Mesodermal cell (in vitro differentiated cells): ENCODE data around the gene ZNF414. TPM values are rescaled to one million over a fixed set of nuclear protein-coding genes. Genes with fewer than 3 reads are reported as not detected.
A peak's percentile ranks its signal among the peaks of the same experiment; 100 is the strongest.
"Not testable (repeated sequence)": the region's sequence is repeated elsewhere in the genome, so short reads cannot be mapped to it uniquely, and the experiment has no call there.

ENCODE experiments used
- H3K27ac ChIP-seq: 2 replicates; pipeline ENCODE4 v1.7.0; 2013; ENCODE audit warnings: mild to moderate bottlenecking, low read depth, low read length, moderate library complexity; ENCODE audit not compliant: severe bottlenecking
- H3K36me3 ChIP-seq: 2 replicates; pipeline ENCODE4 v1.7.1; 2013; ENCODE audit warnings: mild to moderate bottlenecking, low read length, moderate library complexity; ENCODE audit not compliant: control insufficient read depth, insufficient read depth
- H3K4me1 ChIP-seq: one replicate; pipeline ENCODE4 v1.7.1; 2013; ENCODE audit warnings: mild to moderate bottlenecking, low read length; ENCODE audit not compliant: insufficient read depth, control insufficient read depth, poor library complexity, severe bottlenecking
- H3K4me3 ChIP-seq: 2 replicates; pipeline ENCODE4 v1.7.0; 2013; ENCODE audit warnings: low read length, control low read depth, mild to moderate bottlenecking; ENCODE audit not compliant: insufficient read depth, poor library complexity, severe bottlenecking; ENCODE audit errors: extremely low read depth
- H3K9me3 ChIP-seq: 2 replicates; pipeline ENCODE4 v1.7.1; 2013; ENCODE audit warnings: mild to moderate bottlenecking, low read length, moderate library complexity; ENCODE audit not compliant: control insufficient read depth
- WGBS, 2 experiments: methylation state at CpG; one replicate each; pipeline ENCODE4 v1.1.5; 2013; ENCODE audit warnings: missing lambda C conversion rate in 2 of 2; ENCODE audit not compliant: insufficient coverage in 2 of 2; 5-methylcytosine and 5-hydroxymethylcytosine counted together
- polyA plus RNA-seq, 2 experiments: library from polyadenylated mRNA; stranded (reverse); fragments of 50-300 nt; gene quantifications; one replicate each; pipeline ENCODE4 v1.2.3, GENCODE V29; 2013

Gene ZNF414
- 18.8 TPM for polyA plus RNA-seq (2013, experiment 1 of 2)
- 16.3 TPM for polyA plus RNA-seq (2013, experiment 2 of 2)

GRCh38 chr19:8513687-8514504 lies at the start of gene ZNF414:
TSS of gene ZNF414 (minus strand) at chr19:8514167. CDS start at chr19:8514046, 121 bp downstream.
- no peaks in the 10 kb centered on the region for H3K9me3 ChIP-seq
- H3K36me3 ChIP-seq: peaks cover 4% of the 10 kb centered on the region
- H3K4me1 ChIP-seq: peaks cover 19% of the 10 kb centered on the region
- peak within 1 kb of the TSS; percentile 95 for H3K27ac ChIP-seq
- peak within 1 kb of the TSS; percentile 58 for H3K4me3 ChIP-seq
- 4 to 8% methylated on average over 36 to 65 of the region's 70 CpGs for WGBS, 2 experiments

GRCh38 chr19:8561075-8561764 lies 47.3 kb upstream of the ZNF414 start:
- Histone ChIP-seq H3K9me3 (no peaks in the 10 kb centered on the region), H3K36me3 (no peaks in the 10 kb centered on the region), H3K4me3 (no peak overlapping the region), H3K4me1 (no peaks in the 10 kb centered on the region), H3K27ac (no peak overlapping the region)
- WGBS, 2 experiments: 56 to 74% methylated on average over 1 to 2 of the region's 2 CpGs

- WGBS, 2 experiments: 81 to 88% methylated on average over 1 to 2 of the region's 2 CpGs
- Histone ChIP-seq H3K4me1 (no peaks in the 10 kb centered on the region), H3K4me3 (no peak overlapping the region), H3K9me3 (no peaks in the 10 kb centered on the region), H3K36me3 (no peaks in the 10 kb centered on the region), H3K27ac (no peak overlapping the region)
Observed at GRCh38 chr19:8558325-8558724, 44.4 kb upstream of the ZNF414 start.

GRCh38 chr19:8557642-8558238 lies 43.8 kb upstream of the ZNF414 start:
- Histone ChIP-seq H3K27ac (no peak overlapping the region), H3K4me1 (no peaks in the 10 kb centered on the region), H3K9me3 (no peaks in the 10 kb centered on the region), H3K36me3 (no peaks in the 10 kb centered on the region), H3K4me3 (no peak overlapping the region)
- whole genome bisulfite sequencing, 2 experiments: 82 to 84% methylated on average over 4 to 5 of the region's 6 CpGs

GRCh38 chr19:8553729-8554128 lies 39.8 kb upstream of the ZNF414 start:
- not testable (repeated sequence) for H3K36me3 ChIP-seq, H3K27ac ChIP-seq, H3K4me3 ChIP-seq, H3K9me3 ChIP-seq, H3K4me1 ChIP-seq
- 92% methylated on average over 2 to 6 of the region's 7 CpGs for WGBS, 2 experiments

GRCh38 chr19:8552810-8553209 lies 38.8 kb upstream of the ZNF414 start:
- H3K4me3 ChIP-seq: no peak overlapping the region
- 83 to 89% methylated on average over 9 to 10 of the region's 10 CpGs for WGBS, 2 experiments
- H3K36me3 ChIP-seq: peaks cover 6% of the 10 kb centered on the region

GRCh38 chr19:8550070-8550469 lies 36.1 kb upstream of the ZNF414 start:
- Histone ChIP-seq H3K36me3 (peaks cover 20% of the 10 kb centered on the region), H3K27ac (no peak overlapping the region), H3K4me1 (no peaks in the 10 kb centered on the region), H3K9me3 (no peaks in the 10 kb centered on the region), H3K4me3 (no peak overlapping the region)
- WGBS, 2 experiments: 95% methylated on average over 12 to 15 of the region's 15 CpGs

More at GRCh38 chr19:8552810-8553209, 38.8 kb upstream of the ZNF414 start:
- H3K27ac ChIP-seq: no peak overlapping the region
- no peaks in the 10 kb centered on the region for H3K9me3 ChIP-seq
- H3K4me1 ChIP-seq: no peaks in the 10 kb centered on the region

GRCh38 chr19:8545743-8546142 lies 31.8 kb upstream of the ZNF414 start:
- H3K9me3 ChIP-seq: no peaks in the 10 kb centered on the region
- H3K4me1 ChIP-seq: no peaks in the 10 kb centered on the region
- no peak overlapping the region for H3K4me3 ChIP-seq
- H3K27ac ChIP-seq: no peak overlapping the region
- peaks cover 23% of the 10 kb centered on the region for H3K36me3 ChIP-seq
- 94 to 100% methylated on average over 3 of the region's 8 CpGs for WGBS, 2 experiments

- Histone ChIP-seq H3K9me3 (no peaks in the 10 kb centered on the region), H3K27ac (no peak overlapping the region), H3K4me3 (no peak overlapping the region), H3K4me1 (no peaks in the 10 kb centered on the region), H3K36me3 (peaks cover 26% of the 10 kb centered on the region)
- WGBS, 2 experiments: 96 to 98% methylated on average over 11 of the region's 20 CpGs
Observed at GRCh38 chr19:8544168-8544567, 30.2 kb upstream of the ZNF414 start.

GRCh38 chr19:8539621-8540149 lies 25.7 kb upstream of the ZNF414 start:
- WGBS, 2 experiments: 96 to 97% methylated on average over 11 to 12 of the region's 12 CpGs
- Histone ChIP-seq H3K4me3 (no peak overlapping the region), H3K4me1 (no peaks in the 10 kb centered on the region), H3K27ac (no peak overlapping the region), H3K36me3 (peaks cover 6% of the 10 kb centered on the region), H3K9me3 (no peaks in the 10 kb centered on the region)
